Measurements from ENCODE around the gene DNAH9. TPM values are rescaled to one million over a fixed set of nuclear protein-coding genes. Genes with fewer than 3 reads are reported as not detected.

The DNAH9 gene
- total and polyA plus RNA-seq, 4 donors = under 0.01 to 0.09 TPM; not detected in 2

GRCh38 chr17:11908711-11909146 is 310.5 kb downstream of the DNAH9 start:
- Histone ChIP-seq H3K4me1 (ENCODE audit: control insufficient read depth in 4 of 4, insufficient read depth in 4 of 4, low read length in 3 of 4) (no peaks in the 10 kb centered on the region), H3K4me3 (ENCODE audit: low read depth in 1 of 3, low read length in 3 of 3) (no peak overlapping the region), H3K9me3 (ENCODE audit: control insufficient read depth in 4 of 4, low read length in 3 of 4) (peaks cover 1 to 3% (median 2%) of the 10 kb centered on the region in 4 donors), H3K27me3 (ENCODE audit: control insufficient read depth in 4 of 4, insufficient read depth in 4 of 4, low read length in 3 of 4) (no peaks in the 10 kb centered on the region), H3K9ac (ENCODE audit: low read depth in 1 of 2, low read length in 2 of 2) (no peak overlapping the region), H3K27ac (ENCODE audit: low read depth in 1 of 2, low read length in 2 of 2) (no peak overlapping the region), H3K36me3 (ENCODE audit: control insufficient read depth in 4 of 4, insufficient read depth in 3 of 4, low read depth in 1 of 4, low read length in 3 of 4) (peaks cover 0 to 2% (median 0%) of the 10 kb centered on the region in 4 donors)
- 36% methylated on average over 7 of the region's 7 CpGs for WGBS
- TF ChIP-seq YY1 (IDR thresholded peaks at IDR 0.05) = no peak
- peak; percentile 69 for DNase-seq (ENCODE audit: low spot score)

GRCh38 chr17:11909348-11909747 is 311.1 kb downstream of the DNAH9 start:
- WGBS = 62% methylated on average over 5 of the region's 5 CpGs
- H3K27me3 ChIP-seq (ENCODE audit: control insufficient read depth in 4 of 4, insufficient read depth in 4 of 4, low read length in 3 of 4) = no peaks in the 10 kb centered on the region

GRCh38 chr17:11916091-11916490 is 317.8 kb downstream of the DNAH9 start:
- no peak overlapping the region for H3K4me3 ChIP-seq (ENCODE audit: low read depth in 1 of 3, low read length in 3 of 3)
- H3K4me1 ChIP-seq (ENCODE audit: control insufficient read depth in 4 of 4, insufficient read depth in 4 of 4, low read length in 3 of 4) = no peaks in the 10 kb centered on the region
- no peak for DNase-seq (ENCODE audit: low spot score)
- H3K9ac ChIP-seq (ENCODE audit: low read depth in 1 of 2, low read length in 2 of 2) = no peak overlapping the region
- H3K9me3 ChIP-seq (ENCODE audit: control insufficient read depth in 4 of 4, low read length in 3 of 4) = peaks cover 0 to 1% (median under 1%) of the 10 kb centered on the region in 4 donors
- no peaks in the 10 kb centered on the region for H3K27me3 ChIP-seq (ENCODE audit: control insufficient read depth in 4 of 4, insufficient read depth in 4 of 4, low read length in 3 of 4)
- 14% methylated on average over 2 of the region's 2 CpGs for WGBS
- H3K27ac ChIP-seq (ENCODE audit: low read depth in 1 of 2, low read length in 2 of 2) = no peak overlapping the region
- H3K36me3 ChIP-seq (ENCODE audit: control insufficient read depth in 4 of 4, insufficient read depth in 3 of 4, low read depth in 1 of 4, low read length in 3 of 4) = no peaks in the 10 kb centered on the region
- no peak for TF ChIP-seq MAX (IDR thresholded peaks at IDR 0.05)
- TF ChIP-seq EGR1 (IDR thresholded peaks at IDR 0.05; ENCODE audit: low read depth in 2 of 2) = no peak
- TF ChIP-seq HNF4A (conservative IDR thresholded peaks at IDR 0.05) = no peak
- TF ChIP-seq SP1 (IDR thresholded peaks at IDR 0.05) = no peak
- TF ChIP-seq, protein P1, sequence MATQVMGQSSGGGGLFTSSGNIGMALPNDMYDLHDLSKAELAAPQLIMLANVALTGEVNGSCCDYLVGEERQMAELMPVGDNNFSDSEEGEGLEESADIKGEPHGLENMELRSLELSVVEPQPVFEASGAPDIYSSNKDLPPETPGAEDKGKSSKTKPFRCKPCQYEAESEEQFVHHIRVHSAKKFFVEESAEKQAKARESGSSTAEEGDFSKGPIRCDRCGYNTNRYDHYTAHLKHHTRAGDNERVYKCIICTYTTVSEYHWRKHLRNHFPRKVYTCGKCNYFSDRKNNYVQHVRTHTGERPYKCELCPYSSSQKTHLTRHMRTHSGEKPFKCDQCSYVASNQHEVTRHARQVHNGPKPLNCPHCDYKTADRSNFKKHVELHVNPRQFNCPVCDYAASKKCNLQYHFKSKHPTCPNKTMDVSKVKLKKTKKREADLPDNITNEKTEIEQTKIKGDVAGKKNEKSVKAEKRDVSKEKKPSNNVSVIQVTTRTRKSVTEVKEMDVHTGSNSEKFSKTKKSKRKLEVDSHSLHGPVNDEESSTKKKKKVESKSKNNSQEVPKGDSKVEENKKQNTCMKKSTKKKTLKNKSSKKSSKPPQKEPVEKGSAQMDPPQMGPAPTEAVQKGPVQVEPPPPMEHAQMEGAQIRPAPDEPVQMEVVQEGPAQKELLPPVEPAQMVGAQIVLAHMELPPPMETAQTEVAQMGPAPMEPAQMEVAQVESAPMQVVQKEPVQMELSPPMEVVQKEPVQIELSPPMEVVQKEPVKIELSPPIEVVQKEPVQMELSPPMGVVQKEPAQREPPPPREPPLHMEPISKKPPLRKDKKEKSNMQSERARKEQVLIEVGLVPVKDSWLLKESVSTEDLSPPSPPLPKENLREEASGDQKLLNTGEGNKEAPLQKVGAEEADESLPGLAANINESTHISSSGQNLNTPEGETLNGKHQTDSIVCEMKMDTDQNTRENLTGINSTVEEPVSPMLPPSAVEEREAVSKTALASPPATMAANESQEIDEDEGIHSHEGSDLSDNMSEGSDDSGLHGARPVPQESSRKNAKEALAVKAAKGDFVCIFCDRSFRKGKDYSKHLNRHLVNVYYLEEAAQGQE (IDR thresholded peaks at IDR 0.05) = no peak
- no peak for TF ChIP-seq FOXA2 (IDR thresholded peaks at IDR 0.05)
- TF ChIP-seq TAF1 (conservative IDR thresholded peaks at IDR 0.05) = no peak
- TF ChIP-seq RAD21 (IDR thresholded peaks at IDR 0.05) = no peak
- no peak for TF ChIP-seq HNF4G (IDR thresholded peaks at IDR 0.05)
- TF ChIP-seq, protein P2, sequence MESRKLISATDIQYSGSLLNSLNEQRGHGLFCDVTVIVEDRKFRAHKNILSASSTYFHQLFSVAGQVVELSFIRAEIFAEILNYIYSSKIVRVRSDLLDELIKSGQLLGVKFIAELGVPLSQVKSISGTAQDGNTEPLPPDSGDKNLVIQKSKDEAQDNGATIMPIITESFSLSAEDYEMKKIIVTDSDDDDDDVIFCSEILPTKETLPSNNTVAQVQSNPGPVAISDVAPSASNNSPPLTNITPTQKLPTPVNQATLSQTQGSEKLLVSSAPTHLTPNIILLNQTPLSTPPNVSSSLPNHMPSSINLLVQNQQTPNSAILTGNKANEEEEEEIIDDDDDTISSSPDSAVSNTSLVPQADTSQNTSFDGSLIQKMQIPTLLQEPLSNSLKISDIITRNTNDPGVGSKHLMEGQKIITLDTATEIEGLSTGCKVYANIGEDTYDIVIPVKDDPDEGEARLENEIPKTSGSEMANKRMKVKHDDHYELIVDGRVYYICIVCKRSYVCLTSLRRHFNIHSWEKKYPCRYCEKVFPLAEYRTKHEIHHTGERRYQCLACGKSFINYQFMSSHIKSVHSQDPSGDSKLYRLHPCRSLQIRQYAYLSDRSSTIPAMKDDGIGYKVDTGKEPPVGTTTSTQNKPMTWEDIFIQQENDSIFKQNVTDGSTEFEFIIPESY (IDR thresholded peaks at IDR 0.05) = no peak
- no peak for TF ChIP-seq RXRA (IDR thresholded peaks at IDR 0.05)
- TF ChIP-seq, protein P3, sequence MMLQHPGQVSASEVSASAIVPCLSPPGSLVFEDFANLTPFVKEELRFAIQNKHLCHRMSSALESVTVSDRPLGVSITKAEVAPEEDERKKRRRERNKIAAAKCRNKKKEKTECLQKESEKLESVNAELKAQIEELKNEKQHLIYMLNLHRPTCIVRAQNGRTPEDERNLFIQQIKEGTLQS (IDR thresholded peaks at IDR 0.05) = no peak

More at GRCh38 chr17:11909348-11909747, 311.1 kb downstream of the DNAH9 start:
- DNase-seq (ENCODE audit: low spot score) = no peak
- no peaks in the 10 kb centered on the region for H3K4me1 ChIP-seq (ENCODE audit: control insufficient read depth in 4 of 4, insufficient read depth in 4 of 4, low read length in 3 of 4)
- no peak overlapping the region for H3K4me3 ChIP-seq (ENCODE audit: low read depth in 1 of 3, low read length in 3 of 3)
- no peak for TF ChIP-seq TAF1 (conservative IDR thresholded peaks at IDR 0.05)
- no peak for TF ChIP-seq EGR1 (IDR thresholded peaks at IDR 0.05; ENCODE audit: low read depth in 2 of 2)
- TF ChIP-seq FOXA1 (IDR thresholded peaks at IDR 0.05) = no peak
- TF ChIP-seq GABPA (IDR thresholded peaks at IDR 0.05 in 1 of 2, conservative IDR thresholded peaks at IDR 0.05 in 1 of 2) = no peak
- TF ChIP-seq, protein P2 (IDR thresholded peaks at IDR 0.05) = no peak
- TF ChIP-seq, protein P4, sequence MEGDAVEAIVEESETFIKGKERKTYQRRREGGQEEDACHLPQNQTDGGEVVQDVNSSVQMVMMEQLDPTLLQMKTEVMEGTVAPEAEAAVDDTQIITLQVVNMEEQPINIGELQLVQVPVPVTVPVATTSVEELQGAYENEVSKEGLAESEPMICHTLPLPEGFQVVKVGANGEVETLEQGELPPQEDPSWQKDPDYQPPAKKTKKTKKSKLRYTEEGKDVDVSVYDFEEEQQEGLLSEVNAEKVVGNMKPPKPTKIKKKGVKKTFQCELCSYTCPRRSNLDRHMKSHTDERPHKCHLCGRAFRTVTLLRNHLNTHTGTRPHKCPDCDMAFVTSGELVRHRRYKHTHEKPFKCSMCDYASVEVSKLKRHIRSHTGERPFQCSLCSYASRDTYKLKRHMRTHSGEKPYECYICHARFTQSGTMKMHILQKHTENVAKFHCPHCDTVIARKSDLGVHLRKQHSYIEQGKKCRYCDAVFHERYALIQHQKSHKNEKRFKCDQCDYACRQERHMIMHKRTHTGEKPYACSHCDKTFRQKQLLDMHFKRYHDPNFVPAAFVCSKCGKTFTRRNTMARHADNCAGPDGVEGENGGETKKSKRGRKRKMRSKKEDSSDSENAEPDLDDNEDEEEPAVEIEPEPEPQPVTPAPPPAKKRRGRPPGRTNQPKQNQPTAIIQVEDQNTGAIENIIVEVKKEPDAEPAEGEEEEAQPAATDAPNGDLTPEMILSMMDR (IDR thresholded peaks at IDR 0.05; ENCODE audit: low read depth, low read length, missing input control) = no peak
- TF ChIP-seq FOXA2 (IDR thresholded peaks at IDR 0.05) = no peak
- TF ChIP-seq SP1 (IDR thresholded peaks at IDR 0.05) = no peak
- peaks cover 0 to 2% (median 0%) of the 10 kb centered on the region in 4 donors for H3K36me3 ChIP-seq (ENCODE audit: control insufficient read depth in 4 of 4, insufficient read depth in 3 of 4, low read depth in 1 of 4, low read length in 3 of 4)
- no peak overlapping the region for H3K27ac ChIP-seq (ENCODE audit: low read depth in 1 of 2, low read length in 2 of 2)
- no peak overlapping the region for H3K9ac ChIP-seq (ENCODE audit: low read depth in 1 of 2, low read length in 2 of 2)
- H3K9me3 ChIP-seq (ENCODE audit: control insufficient read depth in 4 of 4, low read length in 3 of 4) = peaks cover 1 to 3% (median 2%) of the 10 kb centered on the region in 4 donors

All from liver (tissue), 9 donors.